ENCODE measurements around the gene CD79B. TPM values are rescaled to one million over a fixed set of nuclear protein-coding genes. Genes with fewer than 3 reads are reported as not detected.

Gene CD79B
- total RNA-seq, 2 experiments from 2014 or later = 28.4 to 31.6 TPM

DNA sequence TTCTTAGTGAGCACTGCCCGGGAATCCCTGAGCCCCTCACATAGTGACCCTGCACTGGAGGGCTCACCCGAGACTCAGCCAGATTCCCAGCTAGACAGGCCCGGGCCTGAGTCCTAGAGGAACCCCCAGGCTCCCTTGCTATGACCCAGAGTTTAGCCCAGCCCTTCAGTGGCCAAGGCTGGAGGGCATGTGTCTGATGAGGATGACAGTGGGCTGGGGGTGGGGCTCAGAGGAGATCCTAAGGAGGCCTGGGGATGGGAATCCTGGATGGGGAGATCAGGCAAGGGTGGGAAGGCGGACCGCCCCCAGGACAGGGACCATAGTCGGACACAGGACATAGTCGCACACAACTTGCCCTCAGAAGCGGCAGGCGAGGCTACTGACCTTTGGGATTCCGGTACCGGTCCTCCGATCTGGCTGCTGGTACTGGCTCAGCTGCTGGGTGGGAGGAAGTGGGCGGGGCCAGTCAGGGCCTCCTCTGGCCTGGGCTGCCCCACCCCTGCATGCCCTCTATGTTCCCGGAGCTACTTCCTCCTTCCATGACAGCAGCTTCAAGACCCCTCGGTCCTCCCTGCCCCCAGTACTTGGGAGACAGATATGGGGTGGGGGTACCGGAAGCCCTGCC is 1.1 kb downstream of the CD79B start:
- intact Hi-C loops (cut with micrococcal nuclease) = no loop called here
- POLR2A ChIA-PET = no interaction called here
- TF ChIP-seq, protein P1, sequence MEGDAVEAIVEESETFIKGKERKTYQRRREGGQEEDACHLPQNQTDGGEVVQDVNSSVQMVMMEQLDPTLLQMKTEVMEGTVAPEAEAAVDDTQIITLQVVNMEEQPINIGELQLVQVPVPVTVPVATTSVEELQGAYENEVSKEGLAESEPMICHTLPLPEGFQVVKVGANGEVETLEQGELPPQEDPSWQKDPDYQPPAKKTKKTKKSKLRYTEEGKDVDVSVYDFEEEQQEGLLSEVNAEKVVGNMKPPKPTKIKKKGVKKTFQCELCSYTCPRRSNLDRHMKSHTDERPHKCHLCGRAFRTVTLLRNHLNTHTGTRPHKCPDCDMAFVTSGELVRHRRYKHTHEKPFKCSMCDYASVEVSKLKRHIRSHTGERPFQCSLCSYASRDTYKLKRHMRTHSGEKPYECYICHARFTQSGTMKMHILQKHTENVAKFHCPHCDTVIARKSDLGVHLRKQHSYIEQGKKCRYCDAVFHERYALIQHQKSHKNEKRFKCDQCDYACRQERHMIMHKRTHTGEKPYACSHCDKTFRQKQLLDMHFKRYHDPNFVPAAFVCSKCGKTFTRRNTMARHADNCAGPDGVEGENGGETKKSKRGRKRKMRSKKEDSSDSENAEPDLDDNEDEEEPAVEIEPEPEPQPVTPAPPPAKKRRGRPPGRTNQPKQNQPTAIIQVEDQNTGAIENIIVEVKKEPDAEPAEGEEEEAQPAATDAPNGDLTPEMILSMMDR (IDR thresholded peaks at IDR 0.05) = no peak

DNA sequence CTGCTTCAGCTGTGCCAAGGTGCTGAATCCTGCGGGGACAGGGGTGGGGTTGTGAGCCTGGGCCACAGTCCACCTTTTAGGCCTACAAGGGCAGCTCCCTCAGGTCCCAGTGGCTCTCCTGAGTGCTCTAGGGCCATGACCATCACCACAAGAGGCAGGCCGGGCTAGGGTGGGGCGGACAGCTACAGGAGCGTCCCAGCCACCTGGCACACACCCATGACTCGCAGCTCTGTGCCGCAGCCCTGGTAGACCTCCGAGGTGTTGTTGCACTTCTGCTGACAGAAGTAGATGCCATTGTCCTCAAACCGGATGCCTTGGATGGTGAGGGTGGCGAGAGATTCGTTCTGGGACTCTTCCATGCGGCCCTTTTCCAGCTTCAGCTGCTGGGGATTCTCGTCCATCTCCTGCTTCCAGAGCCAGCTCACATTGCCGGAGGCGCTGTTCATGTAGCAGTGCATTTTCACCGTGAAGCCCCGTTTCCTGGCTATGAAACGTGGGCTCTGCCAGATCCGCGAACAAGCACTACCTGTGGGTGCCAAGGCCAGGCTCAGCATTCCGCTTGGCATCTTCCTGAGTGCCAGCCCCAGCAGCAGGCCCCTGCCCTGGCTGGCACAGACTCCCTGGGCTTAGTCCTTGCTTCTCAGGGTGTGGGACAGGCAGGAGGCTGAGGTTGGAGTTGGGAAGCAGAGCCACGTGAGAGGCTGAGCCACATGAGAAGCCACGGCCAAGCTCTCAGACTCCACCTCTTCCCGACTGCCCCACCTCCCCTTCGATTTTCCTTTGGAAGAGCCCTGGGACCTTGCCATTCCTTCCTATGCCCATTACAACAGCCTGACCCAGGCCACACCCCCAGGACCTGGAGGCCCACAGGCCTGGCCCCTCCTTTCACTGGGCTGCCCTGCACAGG is 2.0 kb downstream of the CD79B start:
- TF ChIP-seq, protein P1 (IDR thresholded peaks at IDR 0.05) = no peak
- peak overlapping the region; percentile 96 for H3K4me3 Mint-ChIP-seq
- ChIA-PET CTCF (interaction anchor here (0.7 to 4.5 kb wide), 11 partner anchors 11 to 204 kb away, joined by 3 to 23 read pairs (median 4); partner anchors contain the start of gene GH1), POLR2A (no interaction called here)
- H3K36me3 Mint-ChIP-seq (ENCODE audit: low read depth) = peaks cover 2% of the 10 kb centered on the region
- no peaks in the 10 kb centered on the region for H3K9me3 Mint-ChIP-seq
- no peak for DNase-seq
- intact Hi-C loops (cut with micrococcal nuclease) = no loop called here
- H3K27ac Mint-ChIP-seq = peak overlapping the region; percentile 66
- H3K4me1 Mint-ChIP-seq (ENCODE audit: low read depth) = peaks cover 15% of the 10 kb centered on the region
- H3K27me3 Mint-ChIP-seq = no peaks in the 10 kb centered on the region
- ATAC-seq = no peak

More for the DNA sequence above, 1.1 kb downstream of the CD79B start:
- Mint-ChIP-seq H3K27me3 (no peaks in the 10 kb centered on the region), H3K4me1 (ENCODE audit: low read depth) (peaks cover 15% of the 10 kb centered on the region), H3K9me3 (no peaks in the 10 kb centered on the region), H3K36me3 (ENCODE audit: low read depth) (peaks cover 2% of the 10 kb centered on the region), H3K4me3 (peak overlapping the region; percentile 96), H3K27ac (peak overlapping the region; percentile 91)
- ATAC-seq (peak; percentile 71), DNase-seq (peak; percentile 80)
- CTCF ChIA-PET = interaction anchor here (0.9 to 4.5 kb wide), 8 partner anchors 12 to 98 kb away, joined by 3 to 28 read pairs (median 4); partner anchors contain the start of gene GH1

DNA sequence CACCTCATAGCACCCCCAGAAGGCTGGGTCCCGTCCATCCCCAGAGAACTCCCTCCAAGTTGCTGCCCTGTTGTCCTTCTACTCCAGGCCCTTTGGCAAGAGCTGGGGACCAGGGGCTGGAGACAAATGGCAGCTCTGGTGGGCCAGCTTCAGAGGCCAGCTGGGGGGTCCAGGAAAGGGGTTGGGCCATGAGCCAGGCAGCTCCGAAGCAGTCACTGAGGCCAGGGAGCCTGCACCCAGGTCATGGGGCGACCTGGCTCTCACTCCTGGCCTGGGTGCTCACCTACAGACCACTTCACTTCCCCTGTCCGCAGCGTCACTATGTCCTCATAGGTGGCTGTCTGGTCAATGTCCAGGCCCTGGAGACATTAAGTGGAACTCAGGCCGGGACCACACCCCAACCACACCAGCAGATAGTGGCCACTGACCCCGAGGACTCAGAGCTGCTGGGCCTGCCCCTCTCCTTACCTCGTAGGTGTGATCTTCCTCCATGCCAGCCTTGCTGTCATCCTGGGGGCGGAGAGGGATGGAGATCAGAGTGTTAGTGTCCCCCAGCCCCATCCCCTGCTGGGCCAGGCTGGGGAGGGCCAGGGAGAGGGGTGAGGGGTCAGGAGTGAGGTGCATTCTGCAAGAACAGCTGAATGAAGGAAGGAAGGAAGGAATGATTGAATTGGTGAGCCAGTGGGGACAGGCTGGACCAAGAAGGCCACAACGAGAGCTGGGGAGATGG is 3.0 kb downstream of the CD79B start:
- POLR2A ChIA-PET = no interaction called here
- intact Hi-C loops (cut with micrococcal nuclease) = no loop called here
- H3K27ac Mint-ChIP-seq = no peak overlapping the region

DNA sequence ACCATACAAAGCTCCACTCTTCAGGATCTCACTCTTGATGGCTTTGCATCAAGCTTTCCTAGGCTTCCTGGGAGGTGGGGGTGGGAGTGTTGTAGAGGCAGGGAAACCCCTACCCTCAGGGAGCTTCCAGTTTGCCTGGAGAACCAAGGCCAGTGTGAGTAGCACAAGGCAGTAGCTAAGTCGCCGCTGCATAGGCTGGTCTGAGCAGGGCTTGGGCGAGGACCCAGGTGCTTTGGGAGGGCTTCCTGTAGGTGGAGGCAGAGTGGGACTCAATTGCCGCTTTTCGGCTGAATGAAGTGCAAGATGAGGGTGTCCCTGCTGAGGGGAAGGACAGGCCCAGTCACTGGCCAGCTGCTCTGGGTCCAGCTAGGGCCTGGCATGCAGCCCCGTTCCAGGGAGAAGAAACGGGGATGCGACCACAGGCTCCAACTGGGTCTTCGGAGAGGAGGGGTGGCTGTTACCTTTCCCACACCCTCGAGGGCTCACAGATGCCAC is 3.9 kb downstream of the CD79B start:
- DNase-seq = no peak
- no peak overlapping the region for H3K4me3 Mint-ChIP-seq
- POLR2A ChIA-PET = no interaction called here

More for the DNA sequence above, 3.0 kb downstream of the CD79B start:
- no peaks in the 10 kb centered on the region for H3K27me3 Mint-ChIP-seq
- CTCF ChIA-PET = interaction anchor here (0.7 to 3.4 kb wide), 7 partner anchors 10 to 205 kb away, joined by 3 to 23 read pairs (median 4); partner anchors contain the start of gene GH1
- peaks cover 2% of the 10 kb centered on the region for H3K36me3 Mint-ChIP-seq (ENCODE audit: low read depth)
- no peak overlapping the region for H3K4me3 Mint-ChIP-seq
- no peaks in the 10 kb centered on the region for H3K9me3 Mint-ChIP-seq
- no peak for DNase-seq
- peaks cover 15% of the 10 kb centered on the region for H3K4me1 Mint-ChIP-seq (ENCODE audit: low read depth)
- TF ChIP-seq, protein P1 (IDR thresholded peaks at IDR 0.05) = no peak
- no peak for ATAC-seq

More for the DNA sequence above, 3.9 kb downstream of the CD79B start:
- Mint-ChIP-seq H3K36me3 (ENCODE audit: low read depth) (peaks cover 2% of the 10 kb centered on the region), H3K4me1 (ENCODE audit: low read depth) (peaks cover 15% of the 10 kb centered on the region), H3K27me3 (no peaks in the 10 kb centered on the region), H3K9me3 (no peaks in the 10 kb centered on the region), H3K27ac (no peak overlapping the region)
- TF ChIP-seq, protein P1 (IDR thresholded peaks at IDR 0.05) = no peak
- intact Hi-C loops (cut with micrococcal nuclease) = no loop called here
- ATAC-seq = no peak
- CTCF ChIA-PET = interaction anchor here (1.0 to 3.4 kb wide), 3 partner anchors 9 to 63 kb away, joined by 3 to 23 read pairs (median 17); partner anchors contain the start of gene GH1

Measured in activated CD8-positive, alpha-beta T cell treated with anti-CD3 and anti-CD28 coated beads for 36 hours (primary cell).